ENCODE measurements around the gene DPP7.
A peak's percentile ranks its signal among the peaks of the same experiment; 100 is the strongest.

DPP7 gene

GRCh38 chr9:137085920-137086530 is 28.5 kb downstream of the DPP7 start:
- Histone ChIP-seq H3K27me3 (ENCODE audit: control insufficient read depth, insufficient read depth, low read length) (no peaks in the 10 kb centered on the region), H3K4me1 (no peaks in the 10 kb centered on the region)
- TF ChIP-seq CTCF (IDR thresholded peaks at IDR 0.05), result no peak

GRCh38 chr9:137084526-137084925 is 30.0 kb downstream of the DPP7 start:
- H2AFZ ChIP-seq, result no peak overlapping the region
- no peak overlapping the region for H3K27ac ChIP-seq
- no peak overlapping the region for H3K4me3 ChIP-seq (ENCODE audit: low read depth, low read length)
- TF ChIP-seq CTCF (IDR thresholded peaks at IDR 0.05), result no peak
- H3K4me2 ChIP-seq (ENCODE audit: low read length), result no peak overlapping the region
- H3K36me3 ChIP-seq (ENCODE audit: control insufficient read depth, insufficient read depth, low read length), result no peaks in the 10 kb centered on the region
- H3K9ac ChIP-seq, result no peak overlapping the region
- no peaks in the 10 kb centered on the region for H3K4me1 ChIP-seq
- no peaks in the 10 kb centered on the region for H3K27me3 ChIP-seq (ENCODE audit: control insufficient read depth, insufficient read depth, low read length)
- H3K9me3 ChIP-seq (ENCODE audit: control insufficient read depth, low read length), result no peaks in the 10 kb centered on the region
- H3K79me2 ChIP-seq, result no peaks in the 10 kb centered on the region

More at GRCh38 chr9:137085920-137086530, 28.5 kb downstream of the DPP7 start:
- H3K4me2 ChIP-seq (ENCODE audit: low read length), result peak overlapping the region; percentile 95
- H3K36me3 ChIP-seq (ENCODE audit: control insufficient read depth, insufficient read depth, low read length), result no peaks in the 10 kb centered on the region
- no peaks in the 10 kb centered on the region for H3K9me3 ChIP-seq (ENCODE audit: control insufficient read depth, low read length)
- peak overlapping the region; percentile 76 for H3K4me3 ChIP-seq (ENCODE audit: low read depth, low read length)
- H3K79me2 ChIP-seq, result no peaks in the 10 kb centered on the region
- peak overlapping the region; percentile 55 for H3K9ac ChIP-seq
- H2AFZ ChIP-seq, result peak overlapping the region; percentile 68
- peak overlapping the region; percentile 89 for H3K27ac ChIP-seq

DNA sequence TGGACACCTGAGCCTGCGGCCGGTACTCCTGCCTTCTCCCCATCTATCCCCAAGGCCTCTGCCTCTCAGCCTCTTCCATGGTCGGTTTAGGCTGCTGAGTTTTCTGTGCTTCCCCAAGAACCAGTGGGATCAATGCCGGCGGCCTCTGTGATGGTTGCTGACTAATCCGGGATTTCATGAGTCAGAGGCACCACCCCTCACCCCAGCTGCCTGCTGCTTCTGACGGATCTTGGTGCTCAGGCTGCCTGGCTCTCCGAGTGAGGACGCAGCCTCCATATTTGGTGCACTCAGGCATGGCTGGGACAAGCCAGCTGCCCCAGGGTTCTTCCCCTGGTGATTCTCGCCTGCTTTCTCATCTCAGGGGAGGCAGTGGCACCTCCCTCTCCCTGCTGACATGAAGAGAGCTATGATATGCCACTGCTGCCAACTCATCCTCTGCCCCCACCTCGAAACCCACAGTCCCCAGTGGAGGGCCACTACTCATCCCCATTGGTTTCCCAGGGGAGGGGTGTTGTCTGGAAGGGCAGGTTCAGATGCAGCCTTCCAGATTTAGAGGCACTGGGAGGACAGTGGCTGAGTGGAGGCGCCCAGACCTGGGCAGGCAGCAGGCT is 31.0 kb downstream of the DPP7 start:
- no peak overlapping the region for H3K9ac ChIP-seq
- no peaks in the 10 kb centered on the region for H3K4me1 ChIP-seq
- no peaks in the 10 kb centered on the region for H3K9me3 ChIP-seq (ENCODE audit: control insufficient read depth, low read length)
- H3K4me2 ChIP-seq (ENCODE audit: low read length), result no peak overlapping the region
- no peak for TF ChIP-seq CTCF (IDR thresholded peaks at IDR 0.05)
- no peaks in the 10 kb centered on the region for H3K27me3 ChIP-seq (ENCODE audit: control insufficient read depth, insufficient read depth, low read length)
- H3K4me3 ChIP-seq (ENCODE audit: low read depth, low read length), result no peak overlapping the region
- H3K36me3 ChIP-seq (ENCODE audit: control insufficient read depth, insufficient read depth, low read length), result no peaks in the 10 kb centered on the region
- no peak overlapping the region for H2AFZ ChIP-seq
- no peak overlapping the region for H3K27ac ChIP-seq
- no peaks in the 10 kb centered on the region for H3K79me2 ChIP-seq

DNA sequence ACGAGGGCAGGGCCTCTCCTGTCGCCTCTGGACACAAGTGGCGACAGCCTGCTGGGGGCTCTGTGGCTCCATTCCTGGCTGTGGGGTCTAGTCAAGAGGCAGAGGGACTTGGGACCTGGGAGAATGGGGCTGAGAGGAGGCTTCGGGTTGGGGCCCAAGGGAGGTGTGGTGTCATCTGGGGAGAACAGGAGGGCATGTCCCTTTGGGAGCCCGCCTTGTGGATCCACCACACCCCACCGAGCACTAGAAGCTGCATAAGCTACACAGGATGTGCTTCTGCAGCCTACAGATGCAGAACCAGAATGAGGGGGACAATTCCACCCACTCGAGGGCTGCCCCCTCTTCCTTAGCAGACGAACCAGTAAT is 31.6 kb downstream of the DPP7 start:
- Histone ChIP-seq H3K79me2 (no peaks in the 10 kb centered on the region), H3K9me3 (ENCODE audit: control insufficient read depth, low read length) (no peaks in the 10 kb centered on the region), H3K36me3 (ENCODE audit: control insufficient read depth, insufficient read depth, low read length) (no peaks in the 10 kb centered on the region), H3K4me2 (ENCODE audit: low read length) (no peak overlapping the region), H3K27me3 (ENCODE audit: control insufficient read depth, insufficient read depth, low read length) (no peaks in the 10 kb centered on the region), H2AFZ (no peak overlapping the region), H3K4me1 (no peaks in the 10 kb centered on the region), H3K27ac (no peak overlapping the region), H3K9ac (no peak overlapping the region), H3K4me3 (ENCODE audit: low read depth, low read length) (no peak overlapping the region)
- no peak for TF ChIP-seq CTCF (IDR thresholded peaks at IDR 0.05)
